H7 (cell line): ENCODE measurements around the gene AQR. TPM values are rescaled to one million over a fixed set of nuclear protein-coding genes. Genes with fewer than 3 reads are reported as not detected.
"Not testable (repeated sequence)": the region's sequence is repeated elsewhere in the genome, so short reads cannot be mapped to it uniquely, and the experiment has no call there.

ENCODE experiments used
- DNase-seq: peaks from one replicate; pipeline ENCODE4 v3.0.0; 2012
- H3K27me3 ChIP-seq: 2 replicates; pipeline ENCODE4 v1.6.0; 2011; ENCODE audit warnings: mild to moderate bottlenecking, low read length; ENCODE audit not compliant: control insufficient read depth, insufficient read depth
- H3K36me3 ChIP-seq: replicated peaks from 2 replicates; pipeline ENCODE4 v1.5.1; 2011; ENCODE audit warnings: low read length; ENCODE audit not compliant: control insufficient read depth, insufficient read depth
- H3K4me3 ChIP-seq: 2 replicates; pipeline ENCODE4 v1.5.1; 2011; ENCODE audit warnings: low read depth, mild to moderate bottlenecking, control low read depth, low read length, moderate library complexity; ENCODE audit not compliant: insufficient read depth
- total RNA-seq: library from RNA; depleted of rRNA; stranded (reverse); fragments of >200 nt; shearing (Covaris generic); gene quantifications from 2 replicates; pipeline ENCODE4 v1.2.3, GENCODE V29; 2014

AQR gene
- total RNA-seq, 1 experiment from 2014 or later, result 36.9 TPM

GRCh38 chr15:34841262-34841725 lies 128.2 kb downstream of the AQR start:
- no peak for DNase-seq
- Histone ChIP-seq H3K4me3 (no peak overlapping the region), H3K36me3 (no peaks in the 10 kb centered on the region), H3K27me3 (no peaks in the 10 kb centered on the region)

GRCh38 chr15:34838282-34838681 lies 131.3 kb downstream of the AQR start:
- H3K4me3 ChIP-seq, result no peak overlapping the region
- H3K36me3 ChIP-seq, result no peaks in the 10 kb centered on the region
- no peak for DNase-seq
- H3K27me3 ChIP-seq, result no peaks in the 10 kb centered on the region

- Histone ChIP-seq H3K36me3 (no peaks in the 10 kb centered on the region), H3K4me3 (no peak overlapping the region), H3K27me3 (no peaks in the 10 kb centered on the region)
- no peak for DNase-seq
Measured at GRCh38 chr15:34837246-34838016, 132.1 kb downstream of the AQR start.

- H3K27me3 ChIP-seq, result no peaks in the 10 kb centered on the region
- no peak for DNase-seq
- no peak overlapping the region for H3K4me3 ChIP-seq
- no peaks in the 10 kb centered on the region for H3K36me3 ChIP-seq
Measured at GRCh38 chr15:34828145-34828911, 141.2 kb downstream of the AQR start.

- no peak overlapping the region for H3K4me3 ChIP-seq
- no peaks in the 10 kb centered on the region for H3K27me3 ChIP-seq
- no peak for DNase-seq
- H3K36me3 ChIP-seq, result no peaks in the 10 kb centered on the region
Measured at GRCh38 chr15:34821831-34822230, 147.7 kb downstream of the AQR start.

GRCh38 chr15:34820110-34820509 lies 149.4 kb downstream of the AQR start:
- no peak for DNase-seq
- H3K36me3 ChIP-seq, result no peaks in the 10 kb centered on the region
- no peak overlapping the region for H3K4me3 ChIP-seq
- no peaks in the 10 kb centered on the region for H3K27me3 ChIP-seq

GRCh38 chr15:34818526-34818925 lies 151.0 kb downstream of the AQR start:
- Histone ChIP-seq H3K27me3 (no peaks in the 10 kb centered on the region), H3K4me3 (no peak overlapping the region), H3K36me3 (no peaks in the 10 kb centered on the region)
- no peak for DNase-seq

- no peaks in the 10 kb centered on the region for H3K27me3 ChIP-seq
- no peaks in the 10 kb centered on the region for H3K36me3 ChIP-seq
- no peak overlapping the region for H3K4me3 ChIP-seq
- DNase-seq, result no peak
Measured at GRCh38 chr15:34815836-34816235, 153.7 kb downstream of the AQR start.

- H3K36me3 ChIP-seq, result no peaks in the 10 kb centered on the region
- H3K27me3 ChIP-seq, result no peaks in the 10 kb centered on the region
- no peak for DNase-seq
- H3K4me3 ChIP-seq, result no peak overlapping the region
Measured at GRCh38 chr15:34813446-34814190, 155.9 kb downstream of the AQR start.

- not testable (repeated sequence) for DNase-seq, H3K4me3 ChIP-seq, H3K36me3 ChIP-seq, H3K27me3 ChIP-seq
Measured at GRCh38 chr15:34812868-34813365, 156.6 kb downstream of the AQR start.

GRCh38 chr15:34812369-34812768 lies 157.2 kb downstream of the AQR start:
- Histone ChIP-seq H3K36me3 (no peaks in the 10 kb centered on the region), H3K27me3 (no peaks in the 10 kb centered on the region), H3K4me3 (no peak overlapping the region)
- DNase-seq, result no peak

- DNase-seq, result no peak
- no peaks in the 10 kb centered on the region for H3K36me3 ChIP-seq
- no peaks in the 10 kb centered on the region for H3K27me3 ChIP-seq
- no peak overlapping the region for H3K4me3 ChIP-seq
Measured at GRCh38 chr15:34810443-34811129, 159.0 kb downstream of the AQR start.

GRCh38 chr15:34809186-34809585 lies 160.4 kb downstream of the AQR start:
- no peak for DNase-seq
- Histone ChIP-seq H3K36me3 (no peaks in the 10 kb centered on the region), H3K27me3 (no peaks in the 10 kb centered on the region)

GRCh38 chr15:34808016-34808415 lies 161.5 kb downstream of the AQR start:
- no peak for DNase-seq
- no peaks in the 10 kb centered on the region for H3K27me3 ChIP-seq
- no peaks in the 10 kb centered on the region for H3K36me3 ChIP-seq
- H3K4me3 ChIP-seq, result no peak overlapping the region

More at GRCh38 chr15:34809186-34809585, 160.4 kb downstream of the AQR start:
- no peak overlapping the region for H3K4me3 ChIP-seq
